H1 (cell line): ENCODE data around the gene RNF215.

Experiments used
- CTCF ChIP-seq, 3 experiments: IDR thresholded peaks; 1 replicate in 2 of 3; 2 replicates in 1 of 3; pipeline versions ENCODE4 v1.5.1 to v1.6.1; 2011; ENCODE audit warnings: low read length in 3 of 3, mild to moderate bottlenecking in 3 of 3, inconsistent platforms in 2 of 3, low read depth in 1 of 3, moderate library complexity in 1 of 3; ENCODE audit not compliant: insufficient read depth in 1 of 3; ENCODE audit errors: control extremely low read depth in 1 of 3
- EZH2 ChIP-seq: fragments of 200-600 bp; sonication (generic); IDR thresholded peaks from 2 replicates; pipeline ENCODE4 v1.7.1; 2012; ENCODE audit warnings: low read depth, mild to moderate bottlenecking, moderate library complexity, low read length, inconsistent platforms; ENCODE audit not compliant: severe bottlenecking
- JUN ChIP-seq: IDR thresholded peaks from 2 replicates; pipeline ENCODE4 v1.6.1; 2011; ENCODE audit warnings: low read depth, mild to moderate bottlenecking, improper control_type of control experiment, low read length
- MAFK ChIP-seq: IDR thresholded peaks from 2 replicates; pipeline ENCODE4 v1.6.1; 2012; ENCODE audit warnings: low read depth, mild to moderate bottlenecking, improper control_type of control experiment, low read length
- POLR2A ChIP-seq, 2 experiments: IDR thresholded peaks; 1 replicate in 1 of 2; 2 replicates in 1 of 2; pipeline ENCODE4 v1.6.1; 2011; ENCODE audit warnings: low read depth in 2 of 2, low read length in 2 of 2, mild to moderate bottlenecking in 2 of 2; ENCODE audit errors: control extremely low read depth in 1 of 2
- RBBP5 ChIP-seq: IDR thresholded peaks from 2 replicates; pipeline ENCODE4 v1.7.1; 2012; ENCODE audit warnings: low read depth, mild to moderate bottlenecking, inconsistent platforms, low read length, moderate library complexity, borderline replicate concordance
- RXRA ChIP-seq: IDR thresholded peaks from 2 replicates; pipeline ENCODE4 v1.6.1; 2011; ENCODE audit warnings: low read depth, mild to moderate bottlenecking, low read length, moderate library complexity; ENCODE audit not compliant: insufficient read depth
- TBP ChIP-seq: IDR thresholded peaks from 2 replicates; pipeline ENCODE4 v1.6.1; 2011; ENCODE audit warnings: low read depth, low read length, improper control_type of control experiment

- TF ChIP-seq CTCF (IDR thresholded peaks at IDR 0.05; ENCODE audit: control extremely low read depth in 1 of 3, insufficient read depth in 1 of 3, low read depth in 1 of 3, low read length in 3 of 3), result no peak
- TF ChIP-seq EZH2, result no peak
- TF ChIP-seq RXRA, result no peak
- no peak for TF ChIP-seq TBP
- TF ChIP-seq MAFK, result no peak
- no peak for TF ChIP-seq RBBP5
- TF ChIP-seq POLR2A (IDR thresholded peaks at IDR 0.05; ENCODE audit: control extremely low read depth in 1 of 2, low read depth in 2 of 2, low read length in 2 of 2), result no peak
- no peak for TF ChIP-seq JUN
Observed at GRCh38 chr22:30416403-30416802, 29.2 kb upstream of the RNF215 start.
